Measurements from ENCODE around the gene PRMT7.

- no peak for TF ChIP-seq POLR2A (IDR thresholded peaks at IDR 0.05)
- no peak for TF ChIP-seq EP300 (IDR thresholded peaks at IDR 0.05; ENCODE audit: low read depth)
Measured at GRCh38 chr16:68296693-68297092, 14.1 kb upstream of the PRMT7 start.
